ENCODE data around the gene PRUNE2. TPM values are rescaled to one million over a fixed set of nuclear protein-coding genes. Genes with fewer than 3 reads are reported as not detected.

The PRUNE2 gene
- total RNA-seq, 1 experiment from 2014 or later = 3.5 TPM

DNA sequence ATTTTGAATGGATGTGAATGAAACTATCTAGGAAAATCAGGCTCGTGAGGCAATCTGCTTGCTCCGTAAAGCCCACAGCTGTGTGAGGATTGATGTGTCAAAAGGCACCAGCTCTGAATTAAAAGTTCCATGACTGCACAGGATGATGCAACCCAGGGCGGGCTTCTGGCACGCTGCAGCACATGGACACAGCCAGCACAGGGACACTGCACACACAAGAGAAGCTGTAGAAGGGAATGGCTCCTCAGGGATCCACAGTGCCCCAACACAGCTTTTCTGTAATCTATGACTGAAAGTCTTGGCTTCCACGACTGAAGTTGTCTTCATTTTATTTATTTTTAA is 295.9 kb downstream of the PRUNE2 start:
- Histone ChIP-seq H3K4me1 (peaks cover 2% of the 10 kb centered on the region; the same call in 1 of the 2 replicates), H3K4me3 (ENCODE audit: low read depth, low read length) (no peak overlapping the region), H3K9me3 (no peaks in the 10 kb centered on the region), H3K36me3 (ENCODE audit: control insufficient read depth, insufficient read depth, low read length) (no peaks in the 10 kb centered on the region), H3K27me3 (replicated peaks; ENCODE audit: control insufficient read depth, insufficient read depth, low read length) (no peaks in the 10 kb centered on the region)
- H3K9me3 Mint-ChIP-seq (ENCODE audit: unreplicated experiment) = no peaks in the 10 kb centered on the region
- no TSS peak for BruUV-seq (replicated peaks)
- intact Hi-C loops (cut with micrococcal nuclease; ENCODE audit: unreplicated experiment) = no loop called here
- no peaks in the 10 kb centered on the region for H3K27me3 Mint-ChIP-seq (ENCODE audit: insufficient read depth, unreplicated experiment)
- TF ChIP-seq, protein P1, sequence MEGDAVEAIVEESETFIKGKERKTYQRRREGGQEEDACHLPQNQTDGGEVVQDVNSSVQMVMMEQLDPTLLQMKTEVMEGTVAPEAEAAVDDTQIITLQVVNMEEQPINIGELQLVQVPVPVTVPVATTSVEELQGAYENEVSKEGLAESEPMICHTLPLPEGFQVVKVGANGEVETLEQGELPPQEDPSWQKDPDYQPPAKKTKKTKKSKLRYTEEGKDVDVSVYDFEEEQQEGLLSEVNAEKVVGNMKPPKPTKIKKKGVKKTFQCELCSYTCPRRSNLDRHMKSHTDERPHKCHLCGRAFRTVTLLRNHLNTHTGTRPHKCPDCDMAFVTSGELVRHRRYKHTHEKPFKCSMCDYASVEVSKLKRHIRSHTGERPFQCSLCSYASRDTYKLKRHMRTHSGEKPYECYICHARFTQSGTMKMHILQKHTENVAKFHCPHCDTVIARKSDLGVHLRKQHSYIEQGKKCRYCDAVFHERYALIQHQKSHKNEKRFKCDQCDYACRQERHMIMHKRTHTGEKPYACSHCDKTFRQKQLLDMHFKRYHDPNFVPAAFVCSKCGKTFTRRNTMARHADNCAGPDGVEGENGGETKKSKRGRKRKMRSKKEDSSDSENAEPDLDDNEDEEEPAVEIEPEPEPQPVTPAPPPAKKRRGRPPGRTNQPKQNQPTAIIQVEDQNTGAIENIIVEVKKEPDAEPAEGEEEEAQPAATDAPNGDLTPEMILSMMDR (IDR thresholded peaks at IDR 0.05; ENCODE audit: insufficient read depth in 1 of 2, low read depth in 1 of 2, low read length in 1 of 2, severe bottlenecking in 1 of 2, unreplicated experiment in 1 of 2) = no peak
- ChIA-PET CTCF (no interaction called here), POLR2A (no interaction called here)
- no peaks in the 10 kb centered on the region for H3K4me1 Mint-ChIP-seq (ENCODE audit: low read depth, unreplicated experiment)
- H3K27ac Mint-ChIP-seq (ENCODE audit: unreplicated experiment) = no peak overlapping the region
- H3K36me3 Mint-ChIP-seq (ENCODE audit: insufficient read depth, unreplicated experiment) = no peaks in the 10 kb centered on the region
- H3K4me3 Mint-ChIP-seq (ENCODE audit: unreplicated experiment) = no peak overlapping the region
- DNase-seq = no peak

DNA sequence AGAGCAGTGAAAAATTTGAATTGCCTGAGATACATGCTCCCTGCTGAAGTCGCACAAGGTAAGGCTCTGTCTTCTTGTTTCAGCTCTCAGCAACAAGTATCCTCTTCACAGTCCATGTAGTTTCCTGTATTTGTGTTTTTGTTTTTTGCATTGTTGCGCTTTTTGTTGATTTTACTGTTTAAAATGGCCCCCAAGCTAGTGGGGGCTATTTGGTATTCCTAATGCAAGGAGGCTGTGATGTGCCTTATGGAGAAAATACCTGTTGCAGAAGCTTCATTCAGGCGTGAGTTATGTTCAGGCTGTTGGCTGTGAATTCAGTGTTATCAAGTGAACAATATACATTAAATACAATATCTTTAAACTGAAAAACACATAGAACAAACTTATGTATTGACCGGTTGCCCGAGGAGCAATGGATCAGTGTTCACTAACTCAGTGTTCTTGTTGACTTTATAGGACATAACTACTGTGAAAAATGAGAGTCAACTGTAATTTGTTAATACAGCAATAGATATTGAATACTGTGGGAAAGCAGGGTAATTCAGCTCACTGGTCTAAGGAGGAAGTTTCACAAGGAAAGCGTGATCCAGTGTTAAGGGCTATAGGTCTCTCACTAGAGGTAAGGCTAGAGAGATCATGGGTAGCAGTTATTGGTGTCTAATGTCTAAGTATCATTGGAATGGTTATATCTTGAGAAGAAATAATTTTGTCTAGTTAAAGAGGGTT is 296.5 kb downstream of the PRUNE2 start:
- no peak for DNase-seq
- no peaks in the 10 kb centered on the region for H3K9me3 Mint-ChIP-seq (ENCODE audit: unreplicated experiment)
- intact Hi-C loops (cut with micrococcal nuclease; ENCODE audit: unreplicated experiment) = no loop called here
- Histone ChIP-seq H3K9me3 (no peaks in the 10 kb centered on the region), H3K36me3 (ENCODE audit: control insufficient read depth, insufficient read depth, low read length) (no peaks in the 10 kb centered on the region), H3K4me3 (ENCODE audit: low read depth, low read length) (no peak overlapping the region), H3K4me1 (no peaks in the 10 kb centered on the region), H3K27me3 (replicated peaks; ENCODE audit: control insufficient read depth, insufficient read depth, low read length) (no peaks in the 10 kb centered on the region)
- H3K27ac Mint-ChIP-seq (ENCODE audit: unreplicated experiment) = no peak overlapping the region
- no TSS peak for BruUV-seq (replicated peaks)
- TF ChIP-seq, protein P1 (IDR thresholded peaks at IDR 0.05; ENCODE audit: insufficient read depth in 1 of 2, low read depth in 1 of 2, low read length in 1 of 2, severe bottlenecking in 1 of 2, unreplicated experiment in 1 of 2) = no peak
- H3K36me3 Mint-ChIP-seq (ENCODE audit: insufficient read depth, unreplicated experiment) = no peaks in the 10 kb centered on the region
- no peak overlapping the region for H3K4me3 Mint-ChIP-seq (ENCODE audit: unreplicated experiment)
- H3K27me3 Mint-ChIP-seq (ENCODE audit: insufficient read depth, unreplicated experiment) = no peaks in the 10 kb centered on the region
- ChIA-PET CTCF (no interaction called here), POLR2A (no interaction called here)
- H3K4me1 Mint-ChIP-seq (ENCODE audit: low read depth, unreplicated experiment) = no peaks in the 10 kb centered on the region

DNA sequence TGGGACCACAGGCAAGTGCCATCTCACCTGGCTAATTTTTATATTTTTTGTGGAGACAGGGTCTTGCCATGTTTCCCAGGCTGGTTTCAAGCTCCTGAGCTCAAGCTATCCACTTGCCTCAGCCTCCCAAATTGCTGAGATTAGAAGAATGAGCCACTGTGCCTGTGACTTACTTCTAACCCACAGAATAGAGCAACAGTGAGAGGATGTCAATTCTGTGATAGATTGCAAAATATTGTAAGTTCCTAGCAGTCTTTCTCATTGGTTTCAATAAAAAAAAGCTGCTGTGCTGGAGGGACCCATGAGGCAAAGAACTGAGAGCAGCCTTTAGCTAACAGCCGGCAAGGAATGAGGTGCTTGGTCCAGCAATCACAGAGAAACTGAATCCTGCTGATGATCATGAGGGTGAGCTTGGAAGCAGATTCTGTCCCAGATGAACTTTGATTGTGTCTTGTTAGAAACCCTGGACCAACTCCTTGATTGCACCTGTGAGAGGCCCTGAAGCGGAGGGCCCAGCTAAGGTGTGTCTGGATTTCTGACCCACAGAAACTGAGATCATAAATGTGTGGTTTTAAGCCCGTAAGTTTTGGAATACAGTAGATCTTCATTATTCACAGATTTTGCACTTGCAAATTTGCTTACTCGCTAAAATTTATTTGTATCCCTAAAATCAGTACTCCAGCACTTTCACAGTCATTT is 297.2 kb downstream of the PRUNE2 start:
- Histone ChIP-seq H3K4me3 (ENCODE audit: low read depth, low read length) (no peak overlapping the region), H3K36me3 (ENCODE audit: control insufficient read depth, insufficient read depth, low read length) (no peaks in the 10 kb centered on the region), H3K27me3 (replicated peaks; ENCODE audit: control insufficient read depth, insufficient read depth, low read length) (no peaks in the 10 kb centered on the region), H3K4me1 (no peaks in the 10 kb centered on the region), H3K9me3 (no peaks in the 10 kb centered on the region)
- Mint-ChIP-seq H3K4me3 (ENCODE audit: unreplicated experiment) (no peak overlapping the region), H3K36me3 (ENCODE audit: insufficient read depth, unreplicated experiment) (no peaks in the 10 kb centered on the region), H3K27me3 (ENCODE audit: insufficient read depth, unreplicated experiment) (no peaks in the 10 kb centered on the region), H3K4me1 (ENCODE audit: low read depth, unreplicated experiment) (no peaks in the 10 kb centered on the region), H3K27ac (ENCODE audit: unreplicated experiment) (no peak overlapping the region), H3K9me3 (ENCODE audit: unreplicated experiment) (no peaks in the 10 kb centered on the region)
- no peak for DNase-seq
- ChIA-PET POLR2A (no interaction called here), CTCF (no interaction called here)
- intact Hi-C loops (cut with micrococcal nuclease; ENCODE audit: unreplicated experiment) = no loop called here
- BruUV-seq (replicated peaks) = no TSS peak
- TF ChIP-seq, protein P1 (IDR thresholded peaks at IDR 0.05; ENCODE audit: insufficient read depth in 1 of 2, low read depth in 1 of 2, low read length in 1 of 2, severe bottlenecking in 1 of 2, unreplicated experiment in 1 of 2) = no peak

Measured in Caco-2 (cell line).